Testis (tissue), 3 donors: ENCODE data around the gene ALK. TPM values are rescaled to one million over a fixed set of nuclear protein-coding genes. Genes with fewer than 3 reads are reported as not detected.

ENCODE experiments used
- DNase-seq: peaks from one replicate; pipeline ENCODE4 v3.0.0-alpha.2; 2019
- H3K27ac ChIP-seq, 2 donors: fragments of 200-600 bp; sonication (generic); one replicate each; pipeline ENCODE4 v1.5.1; 2019
- H3K27me3 ChIP-seq: fragments of 200-600 bp; sonication (generic); one replicate; pipeline ENCODE4 v1.5.1; 2019
- H3K36me3 ChIP-seq: fragments of 200-600 bp; sonication (generic); one replicate; pipeline ENCODE4 v1.5.1; 2017; ENCODE audit warnings: low read depth; ENCODE audit errors: missing control alignments
- H3K4me1 ChIP-seq: fragments of 200-600 bp; sonication (generic); one replicate; pipeline ENCODE4 v1.5.1; 2019
- H3K4me3 ChIP-seq, 2 donors: fragments of 200-600 bp; sonication (generic); one replicate each; pipeline ENCODE4 v1.5.1; 2017 to 2019
- H3K9me3 ChIP-seq: fragments of 200-600 bp; sonication (generic); one replicate; pipeline ENCODE4 v1.5.1; 2017
- CTCF ChIP-seq, 3 experiments: fragments of 450-650 bp in 2 of 3; fragments of 200-600 bp in 1 of 3; sonication (generic) in 1 of 3; IDR thresholded peaks; one replicate each; pipeline ENCODE4 v1.5.1; 2016 to 2019; ENCODE audit warnings: antibody characterized with exemption in 3 of 3, mild to moderate bottlenecking in 2 of 3, moderate library complexity in 1 of 3
- POLR2A ChIP-seq: fragments of 450-650 bp; IDR thresholded peaks from one replicate; pipeline ENCODE4 v1.6.1; 2017; ENCODE audit warnings: antibody characterized with exemption, mild to moderate bottlenecking, moderate library complexity
- WGBS, 2 donors: methylation state at CpG; one replicate each; pipeline ENCODE4 v1.1.5; 2018; 5-methylcytosine and 5-hydroxymethylcytosine counted together
- intact Hi-C: fragments of 100-400 bp; cut with DNase I; formaldehyde crosslinking; loops from one replicate; pipeline ENCODE4 v1.15.1; 2023; ENCODE audit warnings: low total_unique reads
- polyA plus RNA-seq: library from polyadenylated mRNA; stranded (reverse); fragments of 350-450 nt; fragmentation: Illumina TruSeq; extraction: RNeasy Lipid Tissue Mini Kit (QIAGEN cat#74804); gene quantifications from one replicate; pipeline ENCODE4 v1.2.3, GENCODE V29; 2014; ENCODE audit warnings: low read depth, low replicate concordance; ENCODE audit not compliant: insufficient read depth
- total RNA-seq, 2 donors: library from RNA; depleted of rRNA; stranded (reverse); fragments of >200 nt; gene quantifications; one replicate each; pipeline ENCODE4 v1.2.3, GENCODE V29; 2016

ALK gene
- total and polyA plus RNA-seq, 3 donors from 2014 or later, result 2.1 to 3.8 (median 3.8) TPM

- 39 to 43% methylated on average over 3 of the region's 3 CpGs for WGBS, 2 donors
- no peak overlapping the region for H3K27ac ChIP-seq
- H3K9me3 ChIP-seq, result no peaks in the 10 kb centered on the region
- H3K27me3 ChIP-seq, result no peaks in the 10 kb centered on the region
- no peak for DNase-seq
- H3K4me3 ChIP-seq, result no peak overlapping the region
- intact Hi-C loops, result no loop called here
- no peaks in the 10 kb centered on the region for H3K4me1 ChIP-seq
- H3K36me3 ChIP-seq, result no peaks in the 10 kb centered on the region
- TF ChIP-seq CTCF (IDR thresholded peaks at IDR 0.05) (no peak), POLR2A (no peak)
These were observed 20.3 kb downstream of the ALK start for GRCh38 chr2:29900971-29901633.

- Histone ChIP-seq H3K27me3 (no peaks in the 10 kb centered on the region), H3K4me3 (no peak overlapping the region), H3K27ac (no peak overlapping the region), H3K36me3 (no peaks in the 10 kb centered on the region), H3K9me3 (no peaks in the 10 kb centered on the region), H3K4me1 (no peaks in the 10 kb centered on the region)
- DNase-seq, result no peak
- TF ChIP-seq CTCF (IDR thresholded peaks at IDR 0.05) (no peak), POLR2A (no peak)
- intact Hi-C loops, result no loop called here
- 38 to 54% methylated on average over 5 of the region's 5 CpGs for WGBS, 2 donors
These were observed 22.4 kb downstream of the ALK start for GRCh38 chr2:29898999-29899398.

- Histone ChIP-seq H3K4me1 (no peaks in the 10 kb centered on the region), H3K9me3 (no peaks in the 10 kb centered on the region), H3K36me3 (no peaks in the 10 kb centered on the region), H3K4me3 (no peak overlapping the region), H3K27me3 (no peaks in the 10 kb centered on the region), H3K27ac (no peak overlapping the region)
- intact Hi-C loops, result no loop called here
- no peak for DNase-seq
- WGBS, 2 donors, result 55 to 58% methylated on average over 3 of the region's 3 CpGs
- TF ChIP-seq POLR2A (no peak), CTCF (IDR thresholded peaks at IDR 0.05) (no peak)
These were observed 26.4 kb downstream of the ALK start for GRCh38 chr2:29894822-29895614.

GRCh38 chr2:29892585-29893259 lies 28.7 kb downstream of the ALK start:
- no peaks in the 10 kb centered on the region for H3K27me3 ChIP-seq
- WGBS, 2 donors, result 63 to 70% methylated on average over 5 of the region's 5 CpGs
- intact Hi-C loops, result no loop called here

GRCh38 chr2:29881089-29881730 lies 40.2 kb downstream of the ALK start:
- H3K4me1 ChIP-seq, result no peaks in the 10 kb centered on the region
- no peaks in the 10 kb centered on the region for H3K9me3 ChIP-seq
- no peaks in the 10 kb centered on the region for H3K36me3 ChIP-seq
- no peak overlapping the region for H3K4me3 ChIP-seq
- WGBS, 2 donors, result 85 to 91% methylated on average over 6 of the region's 6 CpGs
- H3K27ac ChIP-seq, result no peak overlapping the region
- no peak for TF ChIP-seq POLR2A
- TF ChIP-seq CTCF (IDR thresholded peaks at IDR 0.05), result no peak
- no peak for DNase-seq
- intact Hi-C loops, result no loop called here
- no peaks in the 10 kb centered on the region for H3K27me3 ChIP-seq

More at GRCh38 chr2:29892585-29893259, 28.7 kb downstream of the ALK start:
- Histone ChIP-seq H3K27ac (no peak overlapping the region), H3K4me3 (no peak overlapping the region), H3K4me1 (no peaks in the 10 kb centered on the region), H3K9me3 (no peaks in the 10 kb centered on the region), H3K36me3 (no peaks in the 10 kb centered on the region)
- TF ChIP-seq POLR2A, result no peak
- DNase-seq, result no peak
